ENCODE measurements around the gene FBXO46. TPM values are rescaled to one million over a fixed set of nuclear protein-coding genes. Genes with fewer than 3 reads are reported as not detected.
A peak's percentile ranks its signal among the peaks of the same experiment; 100 is the strongest.
"Not testable (repeated sequence)": the region's sequence is repeated elsewhere in the genome, so short reads cannot be mapped to it uniquely, and the experiment has no call there.

The FBXO46 gene
- total RNA-seq, 1 experiment from 2014 or later, result 7.0 TPM

GRCh38 chr19:45710356-45711130 is 20.2 kb downstream of the FBXO46 start:
- in situ Hi-C loops (cut with HindIII; ENCODE audit: low pct_unique_long_range_greater_than_20kb, low sequenced_read_pairs), result no loop called here
- DNase-seq (ENCODE audit: low read depth, low spot score), result no peak

GRCh38 chr19:45705710-45706415 is 24.8 kb downstream of the FBXO46 start:
- DNase-seq (ENCODE audit: low read depth, low spot score), result no peak
- in situ Hi-C loops (cut with HindIII; ENCODE audit: low pct_unique_long_range_greater_than_20kb, low sequenced_read_pairs), result no loop called here

- in situ Hi-C loops (cut with HindIII; ENCODE audit: low pct_unique_long_range_greater_than_20kb, low sequenced_read_pairs), result no loop called here
Measured at GRCh38 chr19:45705115-45705514, 25.6 kb downstream of the FBXO46 start.

GRCh38 chr19:45701676-45702075 is 29.0 kb downstream of the FBXO46 start:
- in situ Hi-C loops (cut with HindIII; ENCODE audit: low pct_unique_long_range_greater_than_20kb, low sequenced_read_pairs), result no loop called here
- DNase-seq (ENCODE audit: low read depth, low spot score), result no peak

More at GRCh38 chr19:45705115-45705514, 25.6 kb downstream of the FBXO46 start:
- no peak for DNase-seq (ENCODE audit: low read depth, low spot score)

GRCh38 chr19:45693106-45693788 is 37.4 kb downstream of the FBXO46 start:
- in situ Hi-C loops (cut with HindIII; ENCODE audit: low pct_unique_long_range_greater_than_20kb, low sequenced_read_pairs), result no loop called here
- DNase-seq (ENCODE audit: low read depth, low spot score), result peak; percentile 77

- in situ Hi-C loops (cut with HindIII; ENCODE audit: low pct_unique_long_range_greater_than_20kb, low sequenced_read_pairs), result no loop called here
- peak; percentile 99 for DNase-seq (ENCODE audit: low read depth, low spot score)
Measured at GRCh38 chr19:45692187-45693105, 38.2 kb downstream of the FBXO46 start, which contains the start of gene QPCTL. Gene QPCTL (plus strand): TSS chr19:45692666. CDS start chr19:45692704, 38 bp downstream.

GRCh38 chr19:45691516-45692186 is 39.0 kb downstream of the FBXO46 start, which contains the start of gene SNRPD2:
Gene SNRPD2 (minus strand): TSS chr19:45691953. CDS start chr19:45691888, 65 bp downstream.
- in situ Hi-C loops (cut with HindIII; ENCODE audit: low pct_unique_long_range_greater_than_20kb, low sequenced_read_pairs), result no loop called here
- DNase-seq (ENCODE audit: low read depth, low spot score), result peak; percentile 97

GRCh38 chr19:45687599-45687998 is 43.1 kb downstream of the FBXO46 start:
- in situ Hi-C loops (cut with HindIII; ENCODE audit: low pct_unique_long_range_greater_than_20kb, low sequenced_read_pairs), result no loop called here
- DNase-seq (ENCODE audit: low read depth, low spot score), result no peak

GRCh38 chr19:45685045-45685444 is 45.7 kb downstream of the FBXO46 start:
- in situ Hi-C loops (cut with HindIII; ENCODE audit: low pct_unique_long_range_greater_than_20kb, low sequenced_read_pairs), result not testable (repeated sequence)

GRCh38 chr19:45682908-45683307 is 47.8 kb downstream of the FBXO46 start:
- no peak for DNase-seq (ENCODE audit: low read depth, low spot score)
- in situ Hi-C loops (cut with HindIII; ENCODE audit: low pct_unique_long_range_greater_than_20kb, low sequenced_read_pairs), result no loop called here

More at GRCh38 chr19:45685045-45685444, 45.7 kb downstream of the FBXO46 start:
- DNase-seq (ENCODE audit: low read depth, low spot score), result not testable (repeated sequence)

- in situ Hi-C loops (cut with HindIII; ENCODE audit: low pct_unique_long_range_greater_than_20kb, low sequenced_read_pairs), result no loop called here
- no peak for DNase-seq (ENCODE audit: low read depth, low spot score)
Measured at GRCh38 chr19:45682117-45682516, 48.6 kb downstream of the FBXO46 start.

- DNase-seq (ENCODE audit: low read depth, low spot score), result peak; percentile 80
- in situ Hi-C loops (cut with HindIII; ENCODE audit: low pct_unique_long_range_greater_than_20kb, low sequenced_read_pairs), result no loop called here
Measured at GRCh38 chr19:45681391-45682015, 49.2 kb downstream of the FBXO46 start.

- in situ Hi-C loops (cut with HindIII; ENCODE audit: low pct_unique_long_range_greater_than_20kb, low sequenced_read_pairs), result no loop called here
- no peak for DNase-seq (ENCODE audit: low read depth, low spot score)
Measured at GRCh38 chr19:45677351-45678230, 53.1 kb downstream of the FBXO46 start.

- in situ Hi-C loops (cut with HindIII; ENCODE audit: low pct_unique_long_range_greater_than_20kb, low sequenced_read_pairs), result no loop called here
- no peak for DNase-seq (ENCODE audit: low read depth, low spot score)
Measured at GRCh38 chr19:45676851-45677263, 53.8 kb downstream of the FBXO46 start.

GRCh38 chr19:45674946-45675345 is 55.8 kb downstream of the FBXO46 start:
- no peak for DNase-seq (ENCODE audit: low read depth, low spot score)
- in situ Hi-C loops (cut with HindIII; ENCODE audit: low pct_unique_long_range_greater_than_20kb, low sequenced_read_pairs), result no loop called here
